NCI-H187 treated with DMSO at 0.1 percent for 48 hours (cell line): ENCODE results near the gene UBA6.
"Not testable (repeated sequence)": the region's sequence is repeated elsewhere in the genome, so short reads cannot be mapped to it uniquely, and the experiment has no call there.

Experiments used
- DNase-seq: peaks from one replicate; lab custom pipeline; 2025; lab: John Stamatoyannopoulos, UW

Gene UBA6

DNA sequence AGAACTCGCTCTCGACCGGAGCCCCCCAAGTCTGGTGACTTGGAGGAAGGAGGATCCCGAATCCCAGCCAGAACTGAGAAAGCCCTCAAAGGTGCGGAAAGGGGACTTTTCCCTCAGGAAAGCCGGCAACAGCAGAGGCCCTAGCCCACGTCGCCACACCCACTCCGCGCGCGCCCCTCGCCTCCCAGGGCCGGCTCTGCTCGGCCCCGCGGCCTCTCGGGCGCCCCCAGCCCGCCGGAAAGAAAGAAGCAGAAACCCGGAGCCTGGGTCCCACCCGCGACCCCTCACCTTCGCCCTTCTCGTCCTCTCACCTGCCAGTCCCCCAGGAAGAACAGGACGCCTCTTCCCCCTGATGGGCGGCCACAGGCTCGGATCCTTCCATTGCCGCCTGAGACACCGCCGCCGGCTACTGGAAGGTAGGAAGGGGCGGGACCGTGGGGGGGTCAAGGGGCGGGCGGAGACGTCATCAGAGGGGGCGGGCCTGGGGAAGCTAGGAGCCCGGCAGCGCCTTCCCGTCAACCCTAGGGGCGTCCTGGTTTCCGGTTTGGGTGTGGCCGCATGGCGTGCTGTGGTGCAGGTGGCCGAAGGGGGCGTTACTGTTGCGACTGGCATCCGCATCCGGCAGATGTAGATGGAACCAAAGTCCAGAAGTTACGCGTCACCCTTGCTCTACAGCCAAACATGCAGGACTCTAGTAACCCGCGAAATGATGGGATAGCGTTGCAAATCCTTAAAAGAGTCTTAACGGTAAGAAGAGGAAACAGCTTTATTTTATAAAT is at the start of gene UBA6:
Gene UBA6 (minus strand): TSS at position 418 of the 779 bp plus-strand sequence. CDS start 36 bp downstream, at position 382.
- peak; percentile 96 for DNase-seq

DNA sequence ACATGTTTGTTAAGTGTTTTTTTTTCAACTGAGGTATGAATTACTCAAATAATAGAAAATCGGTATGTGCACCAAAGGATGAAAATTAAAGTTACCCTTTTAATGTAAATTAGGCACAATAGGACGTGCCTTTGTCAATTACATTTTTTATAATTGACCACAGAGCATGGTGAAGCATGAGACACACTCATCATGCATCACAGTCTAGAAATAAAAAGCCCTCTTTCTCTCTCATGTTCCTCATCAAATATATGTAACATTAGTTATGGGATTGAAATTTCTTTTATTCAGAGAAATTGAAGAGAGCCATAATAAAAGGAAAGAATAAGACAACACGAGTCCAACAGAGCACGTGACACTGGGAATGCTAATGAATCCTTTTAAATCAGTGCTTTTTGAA is 49.7 kb upstream of the UBA6 start:
- DNase-seq: no peak

DNA sequence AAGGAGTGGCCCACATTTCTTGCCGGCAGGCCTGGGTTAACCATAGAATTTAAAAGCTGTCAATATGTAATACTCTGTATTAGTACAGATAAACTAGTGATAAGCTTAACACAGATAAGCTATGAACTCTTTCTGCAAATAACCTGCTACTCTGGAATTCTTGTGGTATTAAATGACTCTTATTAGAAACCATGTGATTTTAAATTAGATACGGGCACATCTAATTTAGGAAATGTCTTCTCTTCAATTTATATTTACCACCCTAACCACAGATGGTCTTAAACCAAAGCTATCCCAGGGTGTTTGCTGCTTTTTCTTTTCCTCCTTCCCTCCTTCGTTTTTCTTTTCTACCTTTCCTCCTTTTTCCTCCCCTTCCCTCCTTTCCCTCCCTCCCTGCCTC is 48.3 kb upstream of the UBA6 start:
- no peak for DNase-seq

- DNase-seq: no peak
Measured at GRCh38 chr4:67746797-67747495, 46.0 kb upstream of the UBA6 start.

DNA sequence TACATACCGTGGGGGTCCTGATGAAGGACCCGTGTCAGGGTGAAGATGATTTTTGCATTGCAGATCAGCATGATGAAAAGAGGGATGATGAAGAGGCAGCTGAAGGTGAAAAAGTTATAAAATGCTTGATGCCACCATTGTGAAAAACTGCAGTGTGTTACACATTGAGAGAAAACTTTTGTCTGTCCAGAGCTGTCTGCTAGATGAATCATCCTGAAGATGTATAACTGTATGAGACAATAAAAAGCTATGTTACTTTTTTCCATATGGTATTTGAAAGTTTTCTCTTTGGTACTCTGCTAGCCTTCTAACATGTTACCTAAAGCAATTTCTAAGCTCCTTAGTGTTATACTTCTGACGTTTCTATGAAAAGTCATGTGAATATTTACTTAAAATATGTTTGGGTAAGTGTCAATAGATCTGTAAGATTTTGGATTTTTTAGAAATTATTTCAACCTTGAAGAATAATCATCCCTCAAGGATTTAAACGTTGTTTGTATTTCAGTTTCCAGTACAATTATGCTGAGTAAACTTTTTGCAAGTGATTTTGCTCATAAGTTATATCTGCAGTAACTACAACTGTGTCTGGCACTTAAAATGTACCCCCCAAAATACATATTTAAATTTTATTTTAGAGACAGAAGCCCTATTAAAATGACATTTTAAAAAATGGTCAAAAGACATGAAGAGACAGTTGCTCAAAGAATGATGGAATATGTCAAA is 43.8 kb upstream of the UBA6 start:
- DNase-seq: no peak

DNA sequence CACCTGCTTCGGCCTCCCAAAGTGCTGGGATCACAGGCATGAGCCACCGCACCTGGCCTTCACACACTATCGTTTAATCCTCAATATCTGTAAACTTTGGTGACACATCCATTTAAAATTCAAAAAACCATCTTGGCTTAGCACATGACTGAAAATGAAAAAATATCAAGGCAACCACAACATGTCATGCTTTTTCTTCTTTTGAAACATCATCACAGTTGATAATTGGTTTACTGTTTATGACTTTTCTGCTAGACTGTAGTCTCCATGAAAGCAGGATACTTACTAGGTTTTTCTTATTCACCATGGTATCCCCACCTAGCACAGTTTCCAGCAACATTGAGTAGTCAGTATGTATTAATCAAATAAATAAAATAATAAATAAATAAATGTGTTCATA is 42.2 kb upstream of the UBA6 start:
- DNase-seq: no peak

DNA sequence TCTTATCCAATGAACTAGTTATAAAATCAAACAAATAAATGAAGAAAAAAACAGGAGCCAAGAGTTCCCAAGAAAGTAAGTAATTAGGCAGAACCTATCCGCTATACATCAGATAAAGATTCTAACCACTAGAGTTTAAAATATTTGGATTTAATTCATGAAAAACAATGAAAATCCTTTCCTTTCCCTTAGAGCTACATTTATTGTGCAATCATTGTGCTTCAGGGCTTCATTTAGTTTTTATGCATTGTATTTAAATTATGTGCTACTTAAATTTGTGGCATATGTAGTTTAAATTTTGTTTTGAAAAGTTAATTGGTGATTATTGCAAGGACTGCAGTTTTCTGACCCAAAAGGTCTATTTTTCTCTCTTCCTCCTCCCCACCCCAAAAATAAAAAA is 35.3 kb upstream of the UBA6 start:
- DNase-seq: no peak

DNA sequence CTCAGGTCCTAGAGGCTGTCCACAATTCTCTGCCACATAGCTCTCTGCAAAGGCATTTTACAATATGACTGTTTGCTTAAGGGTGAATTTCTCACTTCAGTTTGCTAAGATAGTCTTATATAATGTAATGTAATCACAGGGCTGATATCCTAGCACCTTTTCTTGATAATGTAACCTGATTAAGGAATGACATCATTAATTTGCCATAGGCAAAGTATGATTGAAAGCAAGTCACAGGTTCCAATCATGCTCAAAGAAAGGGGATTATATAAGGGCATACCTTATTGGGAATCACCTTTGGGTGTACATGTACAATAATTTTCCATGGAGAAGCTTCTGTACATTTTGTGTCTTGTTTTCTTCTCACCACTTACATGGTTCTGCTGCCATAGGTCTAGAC is 34.4 kb upstream of the UBA6 start:
- no peak for DNase-seq

GRCh38 chr4:67730511-67730910 is 29.6 kb upstream of the UBA6 start:
- DNase-seq: not testable (repeated sequence)

GRCh38 chr4:67727124-67727850 is 26.3 kb upstream of the UBA6 start:
- no peak for DNase-seq

GRCh38 chr4:67725981-67726380 is 25.0 kb upstream of the UBA6 start:
- no peak for DNase-seq

DNA sequence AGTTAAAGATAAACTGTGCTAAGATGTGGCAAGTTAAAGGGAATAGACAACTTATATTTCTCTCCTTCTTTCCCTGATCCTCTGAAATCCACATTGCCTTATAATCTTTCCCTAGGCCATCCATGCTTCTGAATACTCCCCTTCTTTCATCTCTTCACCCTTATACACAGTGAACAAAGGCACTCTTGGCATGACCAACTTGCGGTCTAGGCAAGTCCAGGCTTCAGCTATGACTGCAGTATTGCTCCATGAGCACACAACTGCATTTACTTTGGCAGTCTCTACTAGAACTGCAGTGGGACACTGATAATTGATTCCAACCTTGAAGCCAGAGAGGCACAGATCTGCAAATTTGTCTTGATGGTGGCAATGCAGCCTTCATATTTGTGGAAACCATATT is 24.2 kb upstream of the UBA6 start:
- no peak for DNase-seq

DNA sequence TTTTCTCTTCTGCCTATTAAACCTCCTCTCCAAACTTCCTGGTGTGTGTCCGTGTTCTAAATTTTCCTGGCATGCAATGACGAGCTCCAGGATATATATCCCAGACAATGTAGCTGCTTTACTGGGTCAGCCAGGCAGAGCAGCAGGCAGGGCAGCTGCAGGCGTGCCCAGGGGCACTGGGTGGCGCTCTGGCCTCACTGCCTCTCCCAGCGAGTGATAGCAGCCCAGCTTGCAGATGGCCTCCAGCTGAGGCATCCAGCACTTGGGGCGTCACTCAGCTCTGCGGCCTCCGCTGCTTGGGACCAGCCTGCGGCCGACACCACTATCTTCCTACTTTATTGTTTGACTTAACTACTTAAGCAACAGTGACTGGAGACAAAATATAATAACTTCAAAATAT is 23.0 kb upstream of the UBA6 start:
- no peak for DNase-seq

DNA sequence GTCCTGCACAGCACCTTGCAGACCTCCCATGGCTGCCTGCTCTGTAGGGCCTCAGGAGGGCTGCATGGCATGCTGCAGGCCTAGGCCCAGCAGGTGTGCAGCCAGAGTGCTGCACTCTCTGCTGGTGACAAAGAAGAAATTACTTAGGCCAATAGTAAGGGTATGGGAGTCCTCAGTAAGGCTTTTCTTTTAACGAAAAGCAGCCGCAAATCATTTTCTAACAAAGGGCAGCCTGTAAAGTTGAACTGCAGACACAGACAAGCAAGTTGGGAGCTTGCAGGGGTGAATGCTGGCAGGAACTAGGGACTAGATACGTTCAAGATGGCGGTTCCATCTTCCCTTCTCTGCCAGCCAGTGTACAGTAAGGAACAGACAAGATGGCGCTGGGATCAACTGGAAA is 22.4 kb upstream of the UBA6 start:
- no peak for DNase-seq

GRCh38 chr4:67721770-67722597 is 21.0 kb upstream of the UBA6 start:
- no peak for DNase-seq

GRCh38 chr4:67721315-67721769 is 20.4 kb upstream of the UBA6 start:
- DNase-seq: no peak

DNA sequence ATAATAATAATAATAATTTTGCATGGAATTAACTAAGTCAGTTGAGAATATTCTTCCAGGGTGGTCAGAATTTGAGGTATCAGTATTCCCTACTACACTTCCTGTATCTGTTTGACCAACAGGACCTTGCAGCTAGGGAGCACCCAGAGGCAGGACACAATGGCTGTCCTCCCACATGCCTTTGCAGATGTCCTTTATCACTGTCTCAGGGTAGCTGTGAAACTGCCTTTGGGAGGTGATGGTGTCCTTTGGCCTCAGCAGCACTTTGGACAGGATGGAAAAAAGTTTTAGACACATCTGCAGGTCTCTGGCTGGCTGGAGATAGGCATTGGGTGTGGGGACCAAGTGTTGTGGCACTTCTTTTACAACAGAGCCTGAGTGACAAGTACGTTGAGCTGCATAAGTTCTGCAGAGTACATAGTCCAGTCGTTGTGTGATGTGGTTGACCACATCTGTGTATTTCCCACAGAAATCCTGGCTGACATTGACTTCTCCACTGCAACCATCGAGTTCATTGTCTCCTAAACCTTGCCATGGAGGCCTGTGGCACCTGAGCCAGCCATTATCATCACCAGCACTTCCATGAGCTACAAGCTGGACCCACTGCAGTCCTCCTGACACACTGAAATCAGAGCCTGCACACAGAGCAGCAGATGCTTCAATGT is 19.1 kb upstream of the UBA6 start:
- DNase-seq: no peak

DNA sequence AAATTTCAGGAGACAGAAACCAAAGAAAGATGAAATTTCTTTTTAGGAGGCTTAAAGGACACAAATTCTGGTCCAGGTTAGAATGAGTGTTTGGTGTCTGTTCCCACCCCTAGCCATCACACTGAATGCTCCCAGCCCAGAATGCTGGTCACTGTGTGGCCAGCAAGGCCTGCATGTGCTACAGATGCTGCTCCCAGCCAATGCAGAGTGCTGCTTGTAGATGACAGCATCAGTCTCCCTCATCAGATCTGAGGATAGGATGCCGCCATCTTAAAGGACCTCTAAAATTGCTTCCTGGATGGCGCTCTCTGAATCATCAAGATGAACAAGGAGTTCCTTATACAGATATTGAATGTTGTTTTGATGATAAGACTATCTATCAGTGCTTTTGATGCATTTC is 17.9 kb upstream of the UBA6 start:
- DNase-seq: no peak

DNA sequence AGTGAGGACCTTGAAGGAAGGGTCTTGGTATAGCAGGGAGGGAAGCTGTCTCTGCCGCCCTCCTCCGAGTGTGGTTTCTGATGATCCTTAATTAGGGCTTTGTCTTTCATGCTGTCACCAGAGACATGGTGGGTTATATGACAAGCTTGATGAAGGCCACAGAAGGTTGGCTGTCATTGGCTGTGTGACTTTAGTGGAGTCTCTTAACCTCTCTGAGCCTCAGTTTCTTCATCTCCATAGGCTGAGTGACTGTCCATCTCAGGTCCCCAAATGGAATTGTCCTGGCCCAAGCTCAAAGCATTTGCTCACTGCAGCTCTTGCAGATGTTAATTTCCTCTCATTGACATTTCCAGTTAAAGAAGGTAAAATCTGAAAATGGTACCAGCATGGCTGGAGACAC is 16.6 kb upstream of the UBA6 start:
- no peak for DNase-seq

DNA sequence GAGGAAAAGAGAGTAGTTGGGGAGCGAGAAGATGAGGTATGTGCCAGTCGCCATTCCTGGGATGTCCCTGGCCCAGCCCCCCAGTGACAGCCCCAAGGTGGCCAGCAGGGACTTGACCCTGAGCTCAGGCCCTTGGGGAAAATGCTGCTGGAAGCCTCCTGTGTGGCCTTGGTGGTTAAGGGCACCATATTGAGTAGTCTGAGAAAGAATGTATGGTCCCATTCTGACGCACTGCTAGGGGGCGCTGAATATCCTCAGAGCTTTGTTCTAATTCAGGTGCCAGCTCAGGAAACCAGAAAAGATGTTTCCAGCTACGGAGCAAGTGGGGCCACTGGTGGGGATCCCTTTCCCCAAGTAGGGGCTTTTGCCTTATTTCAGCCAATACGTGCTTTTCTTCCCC is 14.0 kb upstream of the UBA6 start:
- no peak for DNase-seq

DNA sequence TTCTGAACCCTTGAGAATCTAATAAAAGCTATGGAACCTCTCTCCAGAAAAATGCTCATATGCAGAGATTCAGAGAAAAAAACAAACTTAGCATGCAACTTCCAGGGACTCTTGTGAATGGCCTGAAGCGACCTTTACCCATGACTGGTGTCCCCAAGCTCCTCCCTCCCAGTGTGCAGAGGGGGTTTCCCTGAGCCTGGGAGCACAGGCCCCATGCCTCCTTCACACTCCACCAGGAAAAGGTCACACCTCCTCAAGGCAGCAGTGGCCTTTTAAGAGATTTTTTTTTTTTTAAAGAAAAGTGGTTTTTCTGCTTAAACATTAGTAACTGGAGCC is 13.3 kb upstream of the UBA6 start:
- no peak for DNase-seq
